ENCODE results near the gene FAM229A.
A peak's percentile ranks its signal among the peaks of the same experiment; 100 is the strongest.
"Not testable (repeated sequence)": the region's sequence is repeated elsewhere in the genome, so short reads cannot be mapped to it uniquely, and the experiment has no call there.

Gene FAM229A

GRCh38 chr1:32362474-32363313 lies at the start of gene FAM229A, which contains the start of gene TSSK3:
TSS of gene FAM229A (minus strand) at chr1:32362485. CDS start at chr1:32362091, 394 bp downstream.
TSS of gene TSSK3 (plus strand) at chr1:32362539. CDS start at chr1:32362702, 163 bp downstream.
- DNase-seq (ENCODE audit: low read depth in 2 of 2) = no peak

GRCh38 chr1:32411261-32411660 lies 49.0 kb upstream of the FAM229A start:
- no peak for DNase-seq (ENCODE audit: low read depth in 2 of 2)

GRCh38 chr1:32406629-32407111 lies 44.4 kb upstream of the FAM229A start:
- DNase-seq (ENCODE audit: low read depth in 2 of 2) = no peak

- no peak for DNase-seq (ENCODE audit: low read depth in 2 of 2)
These were observed 43.6 kb upstream of the FAM229A start for GRCh38 chr1:32405672-32406467.

- peak in 1 of 2 experiments; percentile 25 for DNase-seq (ENCODE audit: low read depth in 2 of 2)
These were observed 42.7 kb upstream of the FAM229A start for GRCh38 chr1:32404946-32405345.

GRCh38 chr1:32400876-32401631 lies 38.8 kb upstream of the FAM229A start:
- peak; percentile 60 to 64 for DNase-seq (ENCODE audit: low read depth in 2 of 2)

- DNase-seq (ENCODE audit: low read depth in 2 of 2) = no peak
These were observed 37.6 kb upstream of the FAM229A start for GRCh38 chr1:32399843-32400242.

- no peak for DNase-seq (ENCODE audit: low read depth in 2 of 2)
These were observed 36.1 kb upstream of the FAM229A start for GRCh38 chr1:32398401-32398800.

- not testable (repeated sequence) for DNase-seq (ENCODE audit: low read depth in 2 of 2)
These were observed 34.2 kb upstream of the FAM229A start for GRCh38 chr1:32396524-32396923.

GRCh38 chr1:32394890-32395432 lies 32.7 kb upstream of the FAM229A start:
- DNase-seq (ENCODE audit: low read depth in 2 of 2) = no peak

GRCh38 chr1:32394141-32394889 lies 32.0 kb upstream of the FAM229A start, which contains the start of gene BSDC1:
TSS of gene BSDC1 (minus strand) at chr1:32394441. CDS start at chr1:32394414, 27 bp downstream.
- DNase-seq (ENCODE audit: low read depth in 2 of 2) = peak; percentile 88 to 89

GRCh38 chr1:32393832-32394140 lies 31.5 kb upstream of the FAM229A start:
- no peak for DNase-seq (ENCODE audit: low read depth in 2 of 2)

- no peak for DNase-seq (ENCODE audit: low read depth in 2 of 2)
These were observed 30.9 kb upstream of the FAM229A start for GRCh38 chr1:32393136-32393535.

GRCh38 chr1:32392325-32392724 lies 30.0 kb upstream of the FAM229A start:
- DNase-seq (ENCODE audit: low read depth in 2 of 2) = no peak

GRCh38 chr1:32390904-32391870 lies 28.9 kb upstream of the FAM229A start:
- DNase-seq (ENCODE audit: low read depth in 2 of 2) = no peak

- no peak for DNase-seq (ENCODE audit: low read depth in 2 of 2)
These were observed 26.4 kb upstream of the FAM229A start for GRCh38 chr1:32388641-32389040.

- no peak for DNase-seq (ENCODE audit: low read depth in 2 of 2)
These were observed 24.5 kb upstream of the FAM229A start for GRCh38 chr1:32386676-32387392.

GRCh38 chr1:32380057-32380456 lies 17.8 kb upstream of the FAM229A start:
- DNase-seq (ENCODE audit: low read depth in 2 of 2) = no peak

All from fibroblast of skin of left biceps (primary cell).